Mesothelial cell of epicardium (in vitro differentiated cells): ENCODE data around the gene AKAP8L. TPM values are rescaled to one million over a fixed set of nuclear protein-coding genes. Genes with fewer than 3 reads are reported as not detected.

Source experiments
- DNase-seq, 2 experiments: peaks; one replicate each; pipeline ENCODE4 v3.0.0; 2021; ENCODE audit warnings: low spot score in 2 of 2; ENCODE audit not compliant: unreplicated experiment in 2 of 2
- H3K27ac Mint-ChIP-seq: 2 replicates; pipeline ENCODE4 v1.8.0; 2021; ENCODE audit warnings: mixed read lengths
- H3K27me3 Mint-ChIP-seq: 2 replicates; pipeline ENCODE4 v1.8.0; 2021; ENCODE audit warnings: low read depth, mixed read lengths
- H3K36me3 Mint-ChIP-seq: 2 replicates; pipeline ENCODE4 v1.8.0; 2021; ENCODE audit warnings: mixed read lengths
- H3K4me1 Mint-ChIP-seq: 2 replicates; pipeline ENCODE4 v1.8.0; 2021; ENCODE audit warnings: mixed read lengths
- H3K4me3 Mint-ChIP-seq: 2 replicates; pipeline ENCODE4 v1.8.0; 2021; ENCODE audit warnings: mild to moderate bottlenecking, moderate library complexity, mixed read lengths
- H3K9me3 Mint-ChIP-seq: 2 replicates; pipeline ENCODE4 v1.8.0; 2021; ENCODE audit warnings: mixed read lengths
- CTCF ChIP-seq: fragments of 200-600 bp; sonication (generic); IDR thresholded peaks from one replicate; pipeline ENCODE4 v1.5.0; 2021; ENCODE audit warnings: antibody characterized with exemption; ENCODE audit not compliant: unreplicated experiment
- total RNA-seq: library from RNA; stranded (reverse); gene quantifications from 3 replicates; pipeline ENCODE4 v1.2.1, GENCODE V29; 2021

Gene AKAP8L
- total RNA-seq, 1 donor from 2014 or later: 254 TPM

- no peak for TF ChIP-seq CTCF
- Mint-ChIP-seq H3K36me3 (peaks cover 2% of the 10 kb centered on the region), H3K4me3 (no peak overlapping the region), H3K27me3 (no peaks in the 10 kb centered on the region), H3K9me3 (no peaks in the 10 kb centered on the region), H3K4me1 (peaks cover 6% of the 10 kb centered on the region), H3K27ac (no peak overlapping the region)
- no peak for DNase-seq
These were observed 18.8 kb upstream of the AKAP8L start for GRCh38 chr19:15437355-15438123.

GRCh38 chr19:15436826-15437110 lies 18.0 kb upstream of the AKAP8L start:
- H3K27me3 Mint-ChIP-seq: no peaks in the 10 kb centered on the region
- no peak for TF ChIP-seq CTCF

GRCh38 chr19:15436012-15436825 lies 17.4 kb upstream of the AKAP8L start:
- Mint-ChIP-seq H3K9me3 (no peaks in the 10 kb centered on the region), H3K27me3 (no peaks in the 10 kb centered on the region), H3K4me1 (peaks cover 13% of the 10 kb centered on the region), H3K27ac (no peak overlapping the region), H3K36me3 (peaks cover 2% of the 10 kb centered on the region), H3K4me3 (no peak overlapping the region)
- no peak for DNase-seq
- no peak for TF ChIP-seq CTCF

More at GRCh38 chr19:15436826-15437110, 18.0 kb upstream of the AKAP8L start:
- H3K36me3 Mint-ChIP-seq: peaks cover 2% of the 10 kb centered on the region
- DNase-seq: no peak
- H3K4me1 Mint-ChIP-seq: peaks cover 7% of the 10 kb centered on the region
- H3K27ac Mint-ChIP-seq: no peak overlapping the region
- no peaks in the 10 kb centered on the region for H3K9me3 Mint-ChIP-seq
- no peak overlapping the region for H3K4me3 Mint-ChIP-seq

GRCh38 chr19:15433519-15434069 lies 14.8 kb upstream of the AKAP8L start:
- peak overlapping the region; percentile 97 for H3K27ac Mint-ChIP-seq
- peaks cover 21% of the 10 kb centered on the region for H3K4me1 Mint-ChIP-seq
- peaks cover 2% of the 10 kb centered on the region for H3K36me3 Mint-ChIP-seq
- H3K9me3 Mint-ChIP-seq: no peaks in the 10 kb centered on the region
- no peak for DNase-seq
- H3K4me3 Mint-ChIP-seq: peak overlapping the region; percentile 90
- no peaks in the 10 kb centered on the region for H3K27me3 Mint-ChIP-seq
- TF ChIP-seq CTCF: no peak

- no peaks in the 10 kb centered on the region for H3K9me3 Mint-ChIP-seq
- no peak for TF ChIP-seq CTCF
- H3K4me3 Mint-ChIP-seq: peak overlapping the region; percentile 90
These were observed 14.1 kb upstream of the AKAP8L start for GRCh38 chr19:15432629-15433518.

More at GRCh38 chr19:15432629-15433518, 14.1 kb upstream of the AKAP8L start:
- H3K36me3 Mint-ChIP-seq: peaks cover 2% of the 10 kb centered on the region
- peak; percentile 90 to 95 for DNase-seq
- H3K27ac Mint-ChIP-seq: peak overlapping the region; percentile 97
- no peaks in the 10 kb centered on the region for H3K27me3 Mint-ChIP-seq
- peaks cover 21% of the 10 kb centered on the region for H3K4me1 Mint-ChIP-seq
